Measurements from ENCODE around the gene MAPKBP1. TPM values are rescaled to one million over a fixed set of nuclear protein-coding genes. Genes with fewer than 3 reads are reported as not detected.

The MAPKBP1 gene
- total RNA-seq, 1 experiment from 2014 or later, result 16.2 TPM

GRCh38 chr15:41870689-41871081, 96.4 kb downstream of the MAPKBP1 start:
- no peaks in the 10 kb centered on the region for H3K27me3 Mint-ChIP-seq (ENCODE audit: insufficient read depth, unreplicated experiment)
- TF ChIP-seq CTCF (IDR thresholded peaks at IDR 0.05; ENCODE audit: insufficient read depth in 1 of 2, low read depth in 1 of 2, low read length in 1 of 2, severe bottlenecking in 1 of 2, unreplicated experiment in 1 of 2), result no peak
- no peak overlapping the region for H3K4me3 Mint-ChIP-seq (ENCODE audit: unreplicated experiment)
- H3K9me3 Mint-ChIP-seq (ENCODE audit: unreplicated experiment), result no peaks in the 10 kb centered on the region
- no peak for DNase-seq
- POLR2A ChIA-PET, result no interaction called here
- intact Hi-C loops (cut with micrococcal nuclease; ENCODE audit: unreplicated experiment), result no loop called here
- H3K4me3 ChIP-seq (ENCODE audit: low read depth, low read length), result no peak overlapping the region
- CTCF ChIA-PET, result interaction anchor here (1.4 kb wide), 1 partner anchor 33 kb away, joined by 5 read pairs; no protein-coding TSS in a partner anchor
- H3K27me3 ChIP-seq (replicated peaks; ENCODE audit: control insufficient read depth, insufficient read depth, low read length), result no peaks in the 10 kb centered on the region
- peaks cover 18% of the 10 kb centered on the region for H3K4me1 ChIP-seq
- H3K27ac Mint-ChIP-seq (ENCODE audit: unreplicated experiment), result no peak overlapping the region
- no peaks in the 10 kb centered on the region for H3K36me3 ChIP-seq (ENCODE audit: control insufficient read depth, insufficient read depth, low read length)
- H3K36me3 Mint-ChIP-seq (ENCODE audit: insufficient read depth, unreplicated experiment), result peaks cover 4% of the 10 kb centered on the region
- no peaks in the 10 kb centered on the region for H3K9me3 ChIP-seq
- H3K4me1 Mint-ChIP-seq (ENCODE audit: low read depth, unreplicated experiment), result peaks cover 6% of the 10 kb centered on the region
- no TSS peak for BruUV-seq (replicated peaks)

GRCh38 chr15:41871175-41871905, 97.1 kb downstream of the MAPKBP1 start:
- no peak overlapping the region for H3K4me3 ChIP-seq (ENCODE audit: low read depth, low read length)
- H3K36me3 Mint-ChIP-seq (ENCODE audit: insufficient read depth, unreplicated experiment), result peaks cover 4% of the 10 kb centered on the region
- H3K36me3 ChIP-seq (ENCODE audit: control insufficient read depth, insufficient read depth, low read length), result no peaks in the 10 kb centered on the region
- ChIA-PET POLR2A (no interaction called here), CTCF (no interaction called here)
- no peak overlapping the region for H3K27ac Mint-ChIP-seq (ENCODE audit: unreplicated experiment)
- peaks cover 6% of the 10 kb centered on the region for H3K4me1 Mint-ChIP-seq (ENCODE audit: low read depth, unreplicated experiment)
- no peaks in the 10 kb centered on the region for H3K27me3 Mint-ChIP-seq (ENCODE audit: insufficient read depth, unreplicated experiment)
- TF ChIP-seq CTCF (IDR thresholded peaks at IDR 0.05; ENCODE audit: insufficient read depth in 1 of 2, low read depth in 1 of 2, low read length in 1 of 2, severe bottlenecking in 1 of 2, unreplicated experiment in 1 of 2), result no peak
- intact Hi-C loops (cut with micrococcal nuclease; ENCODE audit: unreplicated experiment), result no loop called here
- no peaks in the 10 kb centered on the region for H3K9me3 Mint-ChIP-seq (ENCODE audit: unreplicated experiment)
- DNase-seq, result no peak
- H3K27me3 ChIP-seq (replicated peaks; ENCODE audit: control insufficient read depth, insufficient read depth, low read length), result no peaks in the 10 kb centered on the region
- BruUV-seq (replicated peaks), result no TSS peak
- H3K4me1 ChIP-seq, result peaks cover 12% of the 10 kb centered on the region
- no peak overlapping the region for H3K4me3 Mint-ChIP-seq (ENCODE audit: unreplicated experiment)
- no peaks in the 10 kb centered on the region for H3K9me3 ChIP-seq

GRCh38 chr15:41872166-41872747, 98.0 kb downstream of the MAPKBP1 start:
- H3K36me3 Mint-ChIP-seq (ENCODE audit: insufficient read depth, unreplicated experiment), result peaks cover 4% of the 10 kb centered on the region
- H3K27ac Mint-ChIP-seq (ENCODE audit: unreplicated experiment), result no peak overlapping the region
- Histone ChIP-seq H3K4me3 (ENCODE audit: low read depth, low read length) (no peak overlapping the region), H3K9me3 (no peaks in the 10 kb centered on the region), H3K27me3 (replicated peaks; ENCODE audit: control insufficient read depth, insufficient read depth, low read length) (no peaks in the 10 kb centered on the region), H3K36me3 (ENCODE audit: control insufficient read depth, insufficient read depth, low read length) (no peaks in the 10 kb centered on the region), H3K4me1 (peaks cover 2% of the 10 kb centered on the region)
- peaks cover 4% of the 10 kb centered on the region for H3K4me1 Mint-ChIP-seq (ENCODE audit: low read depth, unreplicated experiment)
- no peaks in the 10 kb centered on the region for H3K27me3 Mint-ChIP-seq (ENCODE audit: insufficient read depth, unreplicated experiment)
- H3K9me3 Mint-ChIP-seq (ENCODE audit: unreplicated experiment), result no peaks in the 10 kb centered on the region
- no peak overlapping the region for H3K4me3 Mint-ChIP-seq (ENCODE audit: unreplicated experiment)
- intact Hi-C loops (cut with micrococcal nuclease; ENCODE audit: unreplicated experiment), result no loop called here
- TF ChIP-seq CTCF (IDR thresholded peaks at IDR 0.05; ENCODE audit: insufficient read depth in 1 of 2, low read depth in 1 of 2, low read length in 1 of 2, severe bottlenecking in 1 of 2, unreplicated experiment in 1 of 2), result no peak
- ChIA-PET POLR2A (no interaction called here), CTCF (no interaction called here)
- DNase-seq, result no peak
- no TSS peak for BruUV-seq (replicated peaks)
